Urinary bladder (tissue), 2 donors: Measurements from ENCODE around the gene NPIPA7. TPM values are rescaled to one million over a fixed set of nuclear protein-coding genes. Genes with fewer than 3 reads are reported as not detected.

ENCODE experiments used
- polyA plus RNA-seq: library from polyadenylated mRNA; stranded (reverse); fragments of 200-250 nt; gene quantifications from one replicate; pipeline ENCODE4 v1.2.3, GENCODE V29; 2013
- small RNA-seq: library from RNA; depleted of rRNA; stranded (forward); fragments of <200 nt; gene quantifications from one replicate; pipeline ENCODE3, GENCODE V24; 2014
- total RNA-seq: library from RNA; depleted of rRNA; stranded (reverse); fragments of >200 nt; gene quantifications from one replicate; pipeline ENCODE4 v1.2.3, GENCODE V29; 2014
- donor health status: healthy.

The NPIPA7 gene
- total and polyA plus RNA-seq, 2 donors, result 7.1 to 7.7 TPM

Small RNAs within 50 kb of the gene (small RNA-seq; reads per million reads assigned to genes)
- gene AC138969.3, result not detected
- gene MIR6511A3, result not detected
- not detected for gene MIR6770-2

Other genes with a start within 250 kb of the NPIPA7 start
- gene ABCC6, start 155.6 kb upstream of the NPIPA7 start, total RNA-seq, result 2.8 TPM
- 0.41 TPM for gene ABCC6, start 155.6 kb upstream of the NPIPA7 start, polyA plus RNA-seq
- 25.9 TPM for gene NOMO3, start 146.6 kb upstream of the NPIPA7 start, total RNA-seq
- gene NOMO3, start 146.6 kb upstream of the NPIPA7 start, polyA plus RNA-seq, result 11.5 TPM